HL-60 (cell line): ENCODE measurements around the gene EPHA1.

Source experiments
- DNase-seq, 2 experiments: peaks; one replicate each; pipeline ENCODE4 v3.0.0-alpha.2; 2010 to 2020; ENCODE audit warnings: low read depth in 1 of 2, low spot score in 1 of 2
- H3K27ac ChIP-seq: fragments of 250-450 bp; sonication (Bioruptor Pico); replicated peaks from 2 replicates; pipeline ENCODE4 v1.5.1; 2020; ENCODE audit warnings: mild to moderate bottlenecking, moderate library complexity
- H3K27me3 ChIP-seq: fragments of 250-450 bp; sonication (Bioruptor Pico); 2 replicates; pipeline ENCODE4 v1.5.1; 2021; ENCODE audit warnings: mild to moderate bottlenecking, moderate library complexity; ENCODE audit not compliant: insufficient read depth, poor library complexity, severe bottlenecking
- H3K4me3 ChIP-seq: replicated peaks from 2 replicates; pipeline ENCODE4 v1.5.1; 2011; ENCODE audit warnings: mild to moderate bottlenecking, control low read depth, low read length; ENCODE audit not compliant: insufficient read depth
- CTCF ChIP-seq: IDR thresholded peaks from one replicate; pipeline ENCODE4 v1.5.1; 2011; ENCODE audit warnings: low read length, control low read depth, inconsistent platforms; ENCODE audit not compliant: insufficient read depth
- GABPA ChIP-seq: IDR thresholded peaks from 2 replicates; pipeline ENCODE4 v1.6.1; 2012; ENCODE audit warnings: low read depth
- POLR2AphosphoS5 ChIP-seq: IDR thresholded peaks from 2 replicates; pipeline ENCODE4 v1.6.1; 2012; ENCODE audit warnings: low read depth
- REST ChIP-seq: IDR thresholded peaks from 2 replicates; pipeline ENCODE4 v1.6.1; 2012; ENCODE audit warnings: low read depth; ENCODE audit not compliant: insufficient replicate concordance
- SPI1 ChIP-seq: IDR thresholded peaks from 2 replicates; pipeline ENCODE4 v1.6.1; 2012; ENCODE audit warnings: low read depth, mild to moderate bottlenecking, borderline replicate concordance

The EPHA1 gene

GRCh38 chr7:143448429-143448828 lies 39.8 kb upstream of the EPHA1 start:
- Histone ChIP-seq H3K27me3 (peaks cover 6% of the 10 kb centered on the region), H3K4me3 (no peak overlapping the region), H3K27ac (no peak overlapping the region)
- DNase-seq, result no peak
- TF ChIP-seq REST (no peak), CTCF (no peak), GABPA (no peak), SPI1 (no peak), POLR2AphosphoS5 (no peak)

GRCh38 chr7:143447466-143447865 lies 38.8 kb upstream of the EPHA1 start:
- H3K27me3 ChIP-seq, result peaks cover 6% of the 10 kb centered on the region
- no peak overlapping the region for H3K27ac ChIP-seq
- no peak for TF ChIP-seq REST
- TF ChIP-seq GABPA, result no peak
- no peak for TF ChIP-seq POLR2AphosphoS5
- TF ChIP-seq CTCF, result no peak
- TF ChIP-seq SPI1, result no peak
- no peak overlapping the region for H3K4me3 ChIP-seq
- no peak for DNase-seq

GRCh38 chr7:143444785-143445184 lies 36.1 kb upstream of the EPHA1 start:
- no peak overlapping the region for H3K27ac ChIP-seq
- no peak for TF ChIP-seq CTCF
- TF ChIP-seq POLR2AphosphoS5, result no peak
- TF ChIP-seq GABPA, result no peak
- no peak for TF ChIP-seq REST
- TF ChIP-seq SPI1, result no peak
- peaks cover 6% of the 10 kb centered on the region for H3K27me3 ChIP-seq
- DNase-seq, result no peak
- no peak overlapping the region for H3K4me3 ChIP-seq
